Endothelial cell of coronary artery (primary cell): ENCODE results near the gene PADI4. TPM values are rescaled to one million over a fixed set of nuclear protein-coding genes. Genes with fewer than 3 reads are reported as not detected.

Experiments
- total RNA-seq: library from RNA; depleted of rRNA; stranded (reverse); fragments of >200 nt; gene quantifications from 2 replicates; pipeline ENCODE4 v1.2.3, GENCODE V29; 2014

Gene PADI4
- not detected in 2 replicates for total RNA-seq

GRCh38 chr1:17307946-17308345 is at the start of gene PADI4:
Gene PADI4, plus strand, starts transcription at chr1:17308197. Its CDS starts 26 bp downstream, at chr1:17308223.

GRCh38 chr1:17371896-17372295 is 63.9 kb downstream of the PADI4 start, which contains the start of gene PADI6:
Gene PADI6, plus strand, starts transcription at chr1:17372196. Its CDS starts 50 bp downstream, at chr1:17372246.

Other genes starting within 250 kb of the PADI4 start
- 0.09 TPM in 1 of 2 replicates, not detected in the other for gene PADI2, start 188.7 kb upstream of the PADI4 start, total RNA-seq
- gene PADI1, start 103.1 kb upstream of the PADI4 start, total RNA-seq = 0.09 TPM in 1 of 2 replicates, not detected in the other
- not detected in 2 replicates for gene PADI3, start 59.1 kb upstream of the PADI4 start, total RNA-seq
- not detected in 2 replicates for gene PADI6, start 64.0 kb downstream of the PADI4 start, total RNA-seq
- gene RCC2, start 131.5 kb downstream of the PADI4 start, total RNA-seq = 71.0 and 108 TPM in 2 replicates
- gene ARHGEF10L, start 231.5 kb downstream of the PADI4 start, total RNA-seq = 3.5 and 9.5 TPM in 2 replicates